Activated CD4-positive, alpha-beta T cell treated with anti-CD3 and anti-CD28 coated beads, Interleukin-10, Interleukin-2, amounts not matched to agents 100 ng/mL and 50 ng/mL, durations not matched to agents 16 hours and 8 hours (primary cell): ENCODE results near the gene ACTN2.
A peak's percentile ranks its signal among the peaks of the same experiment; 100 is the strongest.

Experiments used
- DNase-seq: peaks from one replicate; pipeline ENCODE4 v3.0.0-alpha.2; 2020

The ACTN2 gene

GRCh38 chr1:236692128-236692527, 5.8 kb downstream of the ACTN2 start:
- no peak for DNase-seq

DNA sequence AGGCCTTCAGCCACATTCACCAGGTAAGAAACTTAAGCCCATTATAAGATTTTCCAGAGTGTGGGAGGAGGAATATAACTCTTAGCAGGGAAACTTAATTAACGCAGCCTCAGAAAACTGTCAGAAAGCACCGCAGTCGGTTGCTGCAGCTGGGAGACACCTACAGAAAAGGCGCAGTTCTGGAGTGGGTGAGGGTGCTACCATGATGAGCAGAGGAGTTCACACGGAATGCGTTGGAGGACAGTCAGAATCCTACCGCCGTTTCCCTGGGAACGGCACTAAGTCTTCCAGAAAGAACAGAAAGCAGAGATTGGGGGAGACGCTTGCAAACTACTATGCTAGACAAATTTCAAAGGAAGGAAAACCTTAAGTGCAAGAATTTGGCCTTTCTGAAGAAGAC, 6.4 kb downstream of the ACTN2 start:
- DNase-seq: no peak

DNA sequence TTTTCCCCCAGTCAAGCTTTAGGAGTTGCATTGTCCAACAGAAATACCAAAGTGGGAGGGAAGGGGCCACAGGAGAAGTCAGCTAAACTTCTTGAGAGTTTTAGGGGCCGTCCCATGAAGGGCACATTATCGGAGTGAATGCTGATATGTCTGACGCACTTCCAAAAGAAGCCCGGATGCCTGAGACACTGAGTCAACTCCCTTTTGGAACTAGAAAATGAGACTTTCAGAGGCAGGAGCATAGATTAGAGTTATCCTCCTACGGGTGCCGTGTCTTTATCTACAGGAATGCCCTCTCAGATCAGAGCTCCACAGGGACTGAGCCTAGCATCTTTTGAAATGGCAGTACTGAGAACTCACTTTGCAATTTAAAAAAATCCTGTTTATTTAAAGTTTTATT, 13.1 kb downstream of the ACTN2 start:
- DNase-seq: no peak

DNA sequence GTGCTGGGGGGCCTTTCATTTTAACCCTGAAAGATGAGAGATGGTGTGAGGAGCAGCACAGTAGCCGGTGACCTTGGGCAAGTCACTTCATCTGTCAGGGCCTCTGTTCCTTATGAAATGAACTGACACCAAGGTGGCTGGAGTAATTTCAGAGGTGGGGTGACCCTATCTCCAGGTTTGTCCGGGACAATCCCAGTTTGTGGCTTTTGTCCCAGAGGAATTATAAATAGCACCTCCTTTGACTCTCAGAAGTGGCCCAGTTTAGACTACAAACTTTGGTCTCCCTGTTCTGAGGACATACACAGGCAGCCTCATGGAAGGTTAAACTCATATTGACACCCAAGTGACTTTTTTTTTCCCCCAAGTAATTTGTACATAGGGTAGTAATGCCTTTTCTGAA, 14.6 kb downstream of the ACTN2 start:
- no peak for DNase-seq

GRCh38 chr1:236701782-236702181, 15.5 kb downstream of the ACTN2 start:
- no peak for DNase-seq

GRCh38 chr1:236702791-236703394, 16.6 kb downstream of the ACTN2 start:
- DNase-seq: no peak

DNA sequence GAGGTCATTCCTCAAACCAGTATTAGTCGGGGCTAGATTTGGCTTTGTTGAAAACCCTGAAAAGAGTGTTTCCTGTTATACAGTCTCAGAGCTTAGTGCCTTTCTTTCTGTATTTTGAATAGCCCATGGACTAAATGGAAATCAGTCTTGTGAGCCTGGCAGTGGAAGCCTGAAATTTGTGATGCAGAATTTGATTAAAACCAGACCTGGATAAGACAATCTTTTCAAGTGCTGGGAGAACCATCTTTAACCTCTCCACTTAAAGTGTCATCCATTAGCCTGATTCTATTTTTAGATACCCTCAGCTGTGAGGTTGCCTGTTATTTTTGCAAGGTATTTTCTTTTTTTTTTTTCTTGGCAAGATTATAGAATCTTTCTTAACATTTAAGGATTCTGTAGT, 19.5 kb downstream of the ACTN2 start:
- DNase-seq: no peak

DNA sequence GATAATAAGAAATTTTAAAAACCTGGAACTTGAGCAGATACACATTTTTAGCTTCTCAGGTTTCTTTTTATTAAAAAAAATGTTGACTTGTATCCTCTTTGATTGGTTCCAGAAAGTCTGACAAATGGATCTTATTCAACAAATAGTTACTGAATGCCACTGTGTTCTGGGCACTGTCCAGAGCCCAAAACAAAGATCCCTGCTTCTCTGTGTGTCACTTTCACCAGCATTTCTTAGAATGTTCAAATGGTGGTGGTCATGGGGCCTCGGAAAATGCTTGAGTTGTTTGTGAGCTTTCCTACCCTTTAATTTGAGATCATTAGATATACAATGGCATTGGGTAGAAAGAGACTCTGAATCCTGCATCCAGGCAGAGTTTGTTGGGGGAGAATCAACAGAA, 19.9 kb downstream of the ACTN2 start:
- DNase-seq: no peak

- no peak for DNase-seq
Measured at GRCh38 chr1:236710328-236710892, 24.1 kb downstream of the ACTN2 start.

DNA sequence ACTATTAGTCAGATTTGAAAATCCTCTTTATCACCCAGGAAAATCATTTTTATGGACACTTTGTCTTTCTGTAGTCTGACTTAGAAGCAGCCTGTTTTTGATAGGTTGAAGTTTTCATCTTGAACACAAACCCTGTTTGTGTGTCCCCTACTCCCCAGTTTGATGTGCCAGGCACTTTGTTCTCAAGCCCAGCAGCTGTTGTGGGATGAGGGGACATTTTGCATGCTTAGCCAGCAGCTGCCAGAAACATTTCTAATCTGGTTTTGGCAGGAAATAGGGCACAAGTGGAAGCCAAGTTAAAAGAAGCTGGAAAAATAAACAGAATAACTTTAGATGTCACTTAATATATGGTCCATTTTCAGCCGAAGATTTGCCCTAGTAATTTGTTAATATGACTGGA, 29.9 kb downstream of the ACTN2 start:
- no peak for DNase-seq

- no peak for DNase-seq
Measured at GRCh38 chr1:236717811-236718210, 31.5 kb downstream of the ACTN2 start.

- no peak for DNase-seq
Measured at GRCh38 chr1:236718328-236718727, 32.0 kb downstream of the ACTN2 start.

GRCh38 chr1:236720206-236720605, 33.9 kb downstream of the ACTN2 start:
- DNase-seq: no peak

DNA sequence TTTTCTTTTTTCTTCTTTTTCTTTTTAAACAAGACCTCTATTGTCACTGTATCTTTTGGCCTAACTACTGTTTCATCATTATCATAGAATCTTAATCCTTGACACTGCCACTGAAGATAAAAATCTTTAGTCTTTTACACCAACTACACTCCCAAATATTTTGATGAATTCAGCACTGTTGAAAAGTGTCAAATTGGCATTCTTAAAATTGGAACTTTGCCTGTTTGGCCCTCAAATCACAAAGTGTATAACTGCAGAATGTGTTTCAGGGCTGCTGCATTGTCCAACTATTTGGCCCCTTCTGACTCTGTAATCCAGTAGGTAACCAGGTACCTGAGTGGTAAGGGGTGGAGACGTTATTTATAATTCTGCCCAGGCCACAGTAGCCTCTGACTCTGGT, 34.3 kb downstream of the ACTN2 start:
- DNase-seq: no peak

DNA sequence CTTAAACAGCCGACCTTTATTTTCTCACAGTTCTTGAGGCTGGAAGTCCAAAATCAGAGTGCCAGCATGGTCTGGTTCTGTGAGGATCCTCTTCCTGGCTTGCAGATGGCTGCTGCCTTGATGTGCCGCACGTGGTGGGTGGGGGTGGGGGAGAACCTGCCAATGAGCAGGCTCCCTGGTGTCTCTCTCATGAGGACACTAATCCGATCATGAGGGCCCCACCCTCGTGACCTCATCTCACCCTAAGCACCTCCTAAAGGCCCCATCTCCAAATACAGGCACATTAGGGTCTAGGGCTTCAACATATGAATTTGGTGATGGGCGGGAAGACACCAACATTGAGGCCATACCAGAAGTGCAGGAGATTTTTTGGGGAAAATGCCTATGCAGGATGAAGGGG, 37.8 kb downstream of the ACTN2 start:
- DNase-seq: no peak

DNA sequence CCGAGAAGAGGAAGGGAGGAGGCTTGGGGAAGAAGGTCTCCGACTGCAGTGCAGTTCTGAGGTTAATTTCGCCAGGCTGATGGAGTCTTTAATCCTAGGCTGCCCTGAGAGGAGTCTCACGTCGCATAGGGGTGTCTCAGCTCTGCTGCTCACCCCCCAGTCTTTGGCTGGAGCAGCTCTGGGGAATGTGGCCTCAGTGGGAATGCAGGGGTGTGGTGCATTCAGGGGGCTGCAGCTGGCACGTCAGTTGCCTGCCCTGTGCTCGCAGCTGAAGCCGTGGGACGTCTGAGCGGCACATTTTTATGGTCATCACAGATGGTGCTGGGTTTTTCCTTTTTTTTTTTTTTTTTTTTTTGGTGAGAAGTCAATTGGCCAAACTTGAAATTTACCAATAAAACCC, 38.2 kb downstream of the ACTN2 start:
- no peak for DNase-seq

DNA sequence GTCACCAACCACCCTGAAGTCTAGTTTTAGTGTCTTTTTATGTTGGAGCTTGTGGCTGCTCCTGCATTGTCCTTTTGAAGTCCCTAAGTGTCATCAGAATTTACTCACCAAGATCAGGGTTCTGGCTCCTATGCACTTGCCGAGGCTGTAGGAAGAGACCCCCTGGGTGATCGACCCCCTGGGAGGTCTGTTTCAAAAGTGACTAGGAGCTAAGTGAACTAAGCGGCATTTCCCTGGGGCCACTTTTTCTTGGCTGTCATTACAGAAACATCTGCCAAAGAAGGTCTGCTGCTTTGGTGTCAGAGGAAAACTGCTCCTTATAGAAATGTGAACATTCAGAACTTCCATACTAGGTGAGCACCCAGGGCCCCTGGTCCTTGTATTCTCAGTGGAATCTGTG, 39.4 kb downstream of the ACTN2 start:
- DNase-seq: no peak

DNA sequence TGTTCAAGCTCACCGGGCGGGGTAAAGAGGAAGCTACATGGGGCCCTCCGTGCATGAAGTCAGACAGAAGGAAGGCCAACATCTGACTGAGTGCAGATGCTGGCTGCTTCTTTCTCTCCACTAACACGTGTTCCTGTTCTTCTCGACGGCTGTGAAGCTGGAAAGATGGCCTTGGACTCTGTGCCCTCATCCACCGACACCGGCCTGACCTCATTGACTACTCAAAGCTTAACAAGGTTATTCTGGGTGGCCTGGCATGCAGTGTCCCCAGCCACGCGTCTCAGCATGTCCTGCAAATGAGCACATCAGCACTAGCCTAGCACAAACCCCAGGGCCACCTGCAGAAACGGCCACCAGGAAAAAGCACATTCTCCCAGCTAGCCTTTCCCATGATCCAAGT, 41.2 kb downstream of the ACTN2 start:
- DNase-seq: no peak

GRCh38 chr1:236728752-236729151, 42.5 kb downstream of the ACTN2 start:
- DNase-seq: no peak

DNA sequence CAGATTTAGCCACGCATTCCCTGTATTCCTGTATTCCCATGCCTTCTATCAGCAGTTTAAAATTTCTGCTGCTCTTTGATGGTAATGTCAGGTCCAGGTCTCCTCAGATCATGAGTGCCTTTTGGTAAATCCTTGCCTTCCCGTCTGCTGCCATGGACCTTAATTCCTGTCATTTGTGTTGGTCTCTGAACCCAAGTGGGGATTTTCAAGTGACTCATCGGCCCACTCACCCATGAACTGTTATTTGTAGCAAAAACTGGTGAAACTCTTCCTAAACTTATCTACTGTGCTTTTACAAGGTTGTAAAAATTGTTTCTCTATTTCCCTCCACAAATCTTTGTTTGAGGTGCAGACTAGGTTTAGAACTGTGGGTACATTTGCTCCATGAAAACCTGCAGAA, 47.4 kb downstream of the ACTN2 start:
- no peak for DNase-seq

GRCh38 chr1:236734141-236734765, 48.0 kb downstream of the ACTN2 start:
- DNase-seq: peak; percentile 27

DNA sequence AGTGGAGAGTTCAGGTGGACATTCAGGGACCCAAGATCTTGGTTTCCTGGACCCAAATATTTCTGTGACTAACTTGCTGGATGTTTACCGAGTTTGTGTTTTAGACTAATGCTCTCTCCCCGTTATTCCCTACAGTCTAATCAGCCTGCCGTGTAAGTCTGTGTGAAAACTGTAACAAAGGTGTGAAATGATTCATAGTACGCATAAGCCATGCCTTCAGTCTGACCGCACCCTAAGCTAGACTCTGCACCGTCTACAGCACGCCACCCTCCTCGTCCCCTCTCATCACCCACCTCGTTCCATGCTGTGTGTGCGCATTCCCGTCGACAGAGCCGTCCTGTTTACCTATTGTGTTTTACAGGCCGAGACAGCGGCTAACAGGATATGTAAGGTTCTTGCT, 50.5 kb downstream of the ACTN2 start:
- no peak for DNase-seq

- no peak for DNase-seq
Measured at GRCh38 chr1:236741753-236742152, 55.5 kb downstream of the ACTN2 start.

DNA sequence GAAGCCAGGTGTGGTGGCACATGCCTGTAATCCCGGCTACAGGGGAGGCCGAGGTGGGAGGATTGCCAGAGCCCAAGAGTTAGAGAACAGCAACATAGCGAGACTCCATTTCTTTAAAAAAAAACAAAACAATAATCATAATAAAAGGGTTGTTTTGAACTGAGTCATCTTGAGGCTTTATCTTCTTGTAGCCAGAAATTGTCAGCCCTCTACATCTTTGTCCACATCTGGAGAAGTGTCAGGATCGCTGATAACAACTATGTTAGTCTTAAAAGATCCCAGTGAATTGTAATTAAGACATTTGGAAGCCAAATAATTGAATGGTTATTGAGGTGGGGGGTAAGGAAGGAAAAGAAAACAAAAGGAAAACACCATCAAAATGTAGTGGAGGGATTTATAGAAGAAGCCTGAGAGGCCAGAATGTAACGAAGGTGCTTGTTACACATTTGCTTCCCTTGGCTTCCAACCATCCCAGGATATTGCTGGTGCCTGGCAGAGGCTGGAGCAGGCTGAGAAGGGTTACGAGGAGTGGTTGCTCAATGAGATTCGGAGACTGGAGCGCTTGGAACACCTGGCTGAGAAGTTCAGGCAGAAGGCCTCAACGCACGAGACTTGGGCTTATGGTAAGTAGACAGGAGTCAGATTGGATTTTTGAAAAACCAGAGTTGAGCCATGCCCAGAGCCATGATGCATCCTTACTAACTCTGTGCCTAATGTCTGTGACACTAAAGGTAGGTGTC, 56.3 kb downstream of the ACTN2 start:
- DNase-seq: no peak
